K562 (cell line): ENCODE measurements around the gene PHACTR2. TPM values are rescaled to one million over a fixed set of nuclear protein-coding genes. Genes with fewer than 3 reads are reported as not detected.

Source experiments
- CREB5 ChIP-seq: fragments of 250-450 bp; sonication (Bioruptor Pico); IDR thresholded peaks from 2 replicates; pipeline ENCODE4 v1.5.0; 2020; ENCODE audit warnings: mild to moderate bottlenecking
- CXXC5 ChIP-seq: fragments of 250-450 bp; sonication (Bioruptor Pico); IDR thresholded peaks from 2 replicates; pipeline ENCODE4 v1.8.0; 2022; ENCODE audit warnings: inconsistent platforms, mild to moderate bottlenecking, moderate library complexity
- NCOA2 ChIP-seq, 2 experiments: fragments of 450-650 bp; IDR thresholded peaks; 2 replicates each; pipeline ENCODE4 v1.6.1; 2018; ENCODE audit warnings: mild to moderate bottlenecking in 2 of 2, moderate library complexity in 1 of 2; ENCODE audit not compliant: partially characterized antibody in 2 of 2
- SMAD2 ChIP-seq: fragments of 150-350 bp; IDR thresholded peaks from 2 replicates; pipeline ENCODE4 v1.6.1; 2014; ENCODE audit warnings: low read depth, mild to moderate bottlenecking, low read length
- SP1 ChIP-seq: sonication (generic); formaldehyde crosslinking; IDR thresholded peaks from 2 replicates; pipeline ENCODE4 v1.8.1; 2022; ENCODE audit warnings: mild to moderate bottlenecking, missing genetic modification reagents
- TFAM ChIP-seq: fragments of 250-450 bp; sonication (Bioruptor Pico); conservative IDR thresholded peaks from 2 replicates; pipeline ENCODE4 v1.5.0; 2021; ENCODE audit warnings: mild to moderate bottlenecking, moderate library complexity
- THRAP3 ChIP-seq: fragments of 450-650 bp; IDR thresholded peaks from 2 replicates; pipeline ENCODE4 v1.6.1; 2016; ENCODE audit warnings: mild to moderate bottlenecking, inconsistent platforms, borderline replicate concordance
- TSHZ1 ChIP-seq: fragments of 250-450 bp; sonication (Bioruptor Pico); IDR thresholded peaks from 2 replicates; pipeline ENCODE4 v1.4.0; 2020; ENCODE audit warnings: mild to moderate bottlenecking, moderate library complexity
- ZNF280B ChIP-seq: fragments of 250-450 bp; sonication (Bioruptor Pico); IDR thresholded peaks from 2 replicates; pipeline ENCODE4 v1.5.1; 2021; ENCODE audit warnings: mild to moderate bottlenecking
- ZNF512 ChIP-seq: IDR thresholded peaks from 2 replicates; pipeline ENCODE4 v1.6.1; 2016; ENCODE audit warnings: missing genetic modification characterization, missing compliant biosample characterization
- ZNF592 ChIP-seq: fragments of 450-650 bp; IDR thresholded peaks from 2 replicates; pipeline ENCODE4 v1.6.1; 2017; ENCODE audit warnings: antibody characterized with exemption, mild to moderate bottlenecking
- ZNF639 ChIP-seq, 2 experiments: fragments of 200-800 bp in 1 of 2; sonication (Bioruptor generic) in 1 of 2; sonication (generic) in 1 of 2; formaldehyde crosslinking in 1 of 2; IDR thresholded peaks in 1 of 2; conservative IDR thresholded peaks in 1 of 2; 2 replicates each; pipeline versions ENCODE4 v1.5.0 to v1.6.1; 2016 to 2020; ENCODE audit warnings: missing compliant biosample characterization in 1 of 2, missing genetic modification characterization in 1 of 2, missing genetic modification reagents in 1 of 2
- polyA plus RNA-seq, 8 experiments: library from polyadenylated mRNA; depleted of rRNA in 4 of 8; stranded (reverse) in 5 of 8; unstranded in 3 of 8; fragments of >200 nt; fragmentation: Nextera tagmentation in 2 of 8; fragmentation: Illumina TruSeq in 1 of 8; extraction: Ambion mirVana in 2 of 8; extraction: Trizol in 1 of 8; gene quantifications; 2 replicates each; pipeline versions ENCODE4 v1.2.1 to v1.2.3, GENCODE V29; 2011 to 2014; ENCODE audit warnings: inconsistent platforms in 1 of 8, missing spikeins in 1 of 8
- total RNA-seq, 7 experiments: library from RNA; depleted of rRNA in 6 of 7; stranded (reverse); fragments of >200 nt in 6 of 7; fragmentation: Illumina TruSeq in 2 of 7; extraction: Trizol in 2 of 7; gene quantifications; 2 replicates each; pipeline versions ENCODE4 v1.2.1 to v1.2.3, GENCODE V29; 2011 to 2021; ENCODE audit warnings: low replicate concordance in 1 of 7

The PHACTR2 gene
- total and polyA plus RNA-seq, 9 of the 15 experiments (the other 6 are each of a cell fraction or from before 2014, with no cell fraction given) = 5.3 to 52.5 (median 22.9) TPM

GRCh38 chr6:143694013-143694412 is 16.2 kb downstream of the PHACTR2 start (continued):
- TF ChIP-seq ZNF592 (no peak), ZNF280B (CRISPR knock-in tag) (no peak), SP1 (CRISPR knock-in tag) (no peak), TSHZ1 (CRISPR knock-in tag) (no peak), CXXC5 (CRISPR knock-in tag) (no peak), CREB5 (CRISPR knock-in tag) (no peak), TFAM (CRISPR knock-in tag) (no peak), ZNF639 (CRISPR knock-in tag; conservative IDR thresholded peaks at IDR 0.05 in 1 of 2, IDR thresholded peaks at IDR 0.05 in 1 of 2) (no peak), SMAD2 (no peak), THRAP3 (0 out of 2 replicates have a peak, but pooled peaks have one; percentile 41), ZNF512 (tag) (peak; percentile 80), NCOA2 (IDR thresholded peaks at IDR 0.05; ENCODE audit: partially characterized antibody in 2 of 2) (no peak)
